ENCODE data around the gene FAM53A. TPM values are rescaled to one million over a fixed set of nuclear protein-coding genes. Genes with fewer than 3 reads are reported as not detected.

FAM53A gene
- total and polyA plus RNA-seq, 8 donors, result 1.5 to 4.3 (median 2.3) TPM

DNA sequence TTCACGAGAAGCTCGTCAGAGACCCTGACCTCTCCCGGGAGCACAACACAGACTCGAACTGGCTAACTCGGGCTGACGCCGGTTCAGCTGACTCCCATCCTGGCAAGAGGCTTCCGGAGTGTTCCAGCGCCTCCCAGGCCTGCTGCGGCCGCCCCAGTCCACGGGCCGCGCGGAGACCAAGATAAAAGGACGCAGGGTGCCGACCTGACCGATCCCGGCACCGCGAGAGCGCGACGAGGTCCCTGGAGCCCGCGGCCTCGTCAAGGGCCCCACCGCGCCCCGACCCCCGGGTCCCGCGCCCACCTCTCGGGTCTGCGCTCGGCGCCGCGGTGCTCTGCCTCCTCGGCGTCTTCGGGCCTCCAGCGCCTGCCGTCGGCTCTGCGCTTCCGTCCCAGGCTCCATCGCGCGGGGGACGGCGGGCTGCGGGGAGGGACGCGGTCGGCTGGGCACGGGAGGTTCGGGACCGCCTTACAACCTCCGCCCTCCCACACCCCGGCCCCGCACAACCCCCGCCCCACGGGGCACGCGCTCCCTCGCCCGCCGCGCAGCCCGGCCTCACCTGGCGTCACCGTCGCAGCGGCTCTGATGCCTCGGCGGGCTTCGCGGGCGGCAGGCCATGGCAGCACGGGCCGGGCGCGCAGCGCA, 27.6 kb upstream of the FAM53A start:
- TF ChIP-seq, protein P1, sequence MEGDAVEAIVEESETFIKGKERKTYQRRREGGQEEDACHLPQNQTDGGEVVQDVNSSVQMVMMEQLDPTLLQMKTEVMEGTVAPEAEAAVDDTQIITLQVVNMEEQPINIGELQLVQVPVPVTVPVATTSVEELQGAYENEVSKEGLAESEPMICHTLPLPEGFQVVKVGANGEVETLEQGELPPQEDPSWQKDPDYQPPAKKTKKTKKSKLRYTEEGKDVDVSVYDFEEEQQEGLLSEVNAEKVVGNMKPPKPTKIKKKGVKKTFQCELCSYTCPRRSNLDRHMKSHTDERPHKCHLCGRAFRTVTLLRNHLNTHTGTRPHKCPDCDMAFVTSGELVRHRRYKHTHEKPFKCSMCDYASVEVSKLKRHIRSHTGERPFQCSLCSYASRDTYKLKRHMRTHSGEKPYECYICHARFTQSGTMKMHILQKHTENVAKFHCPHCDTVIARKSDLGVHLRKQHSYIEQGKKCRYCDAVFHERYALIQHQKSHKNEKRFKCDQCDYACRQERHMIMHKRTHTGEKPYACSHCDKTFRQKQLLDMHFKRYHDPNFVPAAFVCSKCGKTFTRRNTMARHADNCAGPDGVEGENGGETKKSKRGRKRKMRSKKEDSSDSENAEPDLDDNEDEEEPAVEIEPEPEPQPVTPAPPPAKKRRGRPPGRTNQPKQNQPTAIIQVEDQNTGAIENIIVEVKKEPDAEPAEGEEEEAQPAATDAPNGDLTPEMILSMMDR (IDR thresholded peaks at IDR 0.05), result no peak
- Histone ChIP-seq H3K4me1 (peaks cover 12 to 63% of the 10 kb centered on the region in 2 donors), H3K36me3 (peaks cover 0 to 20% of the 10 kb centered on the region in 2 donors), H3K27me3 (no peaks in the 10 kb centered on the region), H3K4me3 (peak overlapping the region; percentile 83 to 89), H3K27ac (peak overlapping the region; percentile 99), H3K9me3 (no peaks in the 10 kb centered on the region)
- ATAC-seq (peak; percentile 46), DNase-seq (peak in 3 of 4 donors; percentile 39 to 83 (median 44))
- intact Hi-C loops (cut with DNase I), result no loop called here

DNA sequence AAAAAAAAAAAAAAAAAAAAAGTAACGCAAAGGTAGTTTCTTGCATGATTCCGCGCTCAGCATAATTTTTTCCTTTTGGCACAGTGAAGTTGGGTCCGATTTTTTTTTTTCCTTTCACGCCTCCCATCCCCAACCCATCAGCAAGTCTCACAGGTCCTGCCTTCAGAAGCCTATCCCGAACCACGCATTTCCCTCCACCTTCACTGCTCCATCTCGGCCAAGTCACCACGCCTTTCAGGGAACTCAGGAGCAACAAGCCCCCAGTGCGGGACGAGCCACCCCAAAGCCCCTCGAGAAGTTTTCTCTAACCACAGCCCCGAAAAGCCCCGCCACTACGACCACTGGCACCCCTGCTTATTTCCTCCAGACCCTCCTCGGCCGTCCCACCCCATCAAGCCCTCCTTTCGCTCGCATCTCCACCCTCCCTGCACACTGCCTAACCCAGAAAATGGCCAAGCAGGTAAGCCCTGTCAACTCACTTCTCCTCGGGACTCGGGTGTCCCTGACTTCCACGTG, 27.0 kb upstream of the FAM53A start:
- ATAC-seq, result no peak
- Histone ChIP-seq H3K4me3 (peak overlapping the region; percentile 83 to 89), H3K4me1 (peaks cover 12 to 63% of the 10 kb centered on the region in 2 donors), H3K9me3 (no peaks in the 10 kb centered on the region), H3K36me3 (peaks cover 0 to 20% of the 10 kb centered on the region in 2 donors), H3K27me3 (no peaks in the 10 kb centered on the region), H3K27ac (peak overlapping the region; percentile 99)
- no peak for DNase-seq
- intact Hi-C loops (cut with DNase I), result no loop called here
- TF ChIP-seq, protein P1 (IDR thresholded peaks at IDR 0.05), result no peak

- TF ChIP-seq, protein P1 (IDR thresholded peaks at IDR 0.05), result no peak
- intact Hi-C loops (cut with DNase I), result no loop called here
- Histone ChIP-seq H3K36me3 (peaks cover 0 to 36% of the 10 kb centered on the region in 2 donors), H3K4me1 (peaks cover 12 to 37% of the 10 kb centered on the region in 2 donors), H3K27me3 (no peaks in the 10 kb centered on the region), H3K9me3 (no peaks in the 10 kb centered on the region), H3K27ac (peak overlapping the region in 1 of 2 donors; percentile 2), H3K4me3 (no peak overlapping the region)
- no peak for DNase-seq
- no peak for ATAC-seq
Observed at GRCh38 chr4:1708581-1708980, 24.5 kb upstream of the FAM53A start.

GRCh38 chr4:1706358-1706757, 22.2 kb upstream of the FAM53A start:
- DNase-seq, result no peak
- intact Hi-C loops (cut with DNase I), result no loop called here
- H3K27me3 ChIP-seq, result no peaks in the 10 kb centered on the region
- H3K4me1 ChIP-seq, result peaks cover 12 to 44% of the 10 kb centered on the region in 2 donors
- no peak overlapping the region for H3K27ac ChIP-seq
- TF ChIP-seq, protein P1 (IDR thresholded peaks at IDR 0.05), result no peak
- H3K4me3 ChIP-seq, result no peak overlapping the region
- ATAC-seq, result no peak
- H3K9me3 ChIP-seq, result no peaks in the 10 kb centered on the region
- peaks cover 5 to 57% of the 10 kb centered on the region in 2 donors for H3K36me3 ChIP-seq

- ATAC-seq (no peak), DNase-seq (no peak)
- Histone ChIP-seq H3K4me3 (no peak overlapping the region), H3K27ac (no peak overlapping the region), H3K9me3 (no peaks in the 10 kb centered on the region), H3K36me3 (peaks cover 5 to 62% of the 10 kb centered on the region in 2 donors), H3K4me1 (peaks cover 10 to 40% of the 10 kb centered on the region in 2 donors), H3K27me3 (no peaks in the 10 kb centered on the region)
- TF ChIP-seq, protein P1 (IDR thresholded peaks at IDR 0.05), result no peak
- intact Hi-C loops (cut with DNase I), result no loop called here
Observed at GRCh38 chr4:1705732-1706131, 21.6 kb upstream of the FAM53A start.

Data from left lung (tissue), 10 donors.